ENCODE data around the gene AFMID.

Gene AFMID

GRCh38 chr17:78255029-78255656, 68.0 kb downstream of the AFMID start:
- no peak for DNase-seq (ENCODE audit: low read depth)

DNA sequence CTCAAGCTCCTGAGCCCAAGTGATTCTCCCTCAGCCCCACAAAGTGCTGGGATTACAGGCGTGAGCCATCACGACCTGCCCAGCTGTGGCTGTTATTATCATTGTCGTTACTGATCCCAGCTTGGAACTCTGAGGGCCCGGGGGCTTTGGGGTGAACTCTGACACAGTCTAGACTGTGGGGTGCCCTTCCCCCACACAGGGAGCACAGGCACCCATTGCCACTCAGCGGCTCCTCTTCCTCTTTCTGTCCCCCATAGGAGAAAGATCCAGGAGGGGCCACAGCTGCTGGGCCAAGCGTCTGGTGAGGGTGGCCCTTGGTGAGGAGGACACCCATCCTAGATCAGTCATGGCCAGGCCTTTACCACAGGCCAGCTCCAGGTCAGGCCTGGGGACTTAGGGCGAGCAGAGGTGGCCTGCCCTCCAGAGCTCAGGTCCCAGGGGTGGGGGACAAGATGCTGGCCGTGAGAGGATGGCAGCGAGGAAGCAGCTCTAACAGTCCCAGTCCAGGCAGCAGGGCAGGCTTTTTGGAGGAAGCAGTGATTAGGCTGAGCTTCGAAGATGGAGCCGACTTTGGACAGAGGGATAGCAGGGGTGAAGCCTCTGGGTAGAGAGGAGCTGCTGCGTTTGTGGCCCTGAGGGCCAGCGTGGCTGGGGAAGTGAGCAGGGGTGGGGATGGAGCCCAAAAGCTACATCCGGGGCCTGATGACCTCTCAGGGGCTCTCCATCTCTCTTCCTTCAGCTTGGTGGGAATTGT, 69.0 kb downstream of the AFMID start:
- no peak for DNase-seq (ENCODE audit: low read depth)

- DNase-seq (ENCODE audit: low read depth): no peak
Measured at GRCh38 chr17:78256707-78257591, 69.8 kb downstream of the AFMID start.
